GM21737 (cell line): Measurements from ENCODE around the gene U2SURP.
"Not testable (repeated sequence)": the region's sequence is repeated elsewhere in the genome, so short reads cannot be mapped to it uniquely, and the experiment has no call there.

Experiments used
- ATAC-seq: cut with Tn5 transposase; IDR thresholded peaks from one replicate; pipeline ENCODE4 v1.9.1; 2021; ENCODE audit warnings: mild to moderate bottlenecking, moderate library complexity; ENCODE audit not compliant: unreplicated experiment

U2SURP gene

DNA sequence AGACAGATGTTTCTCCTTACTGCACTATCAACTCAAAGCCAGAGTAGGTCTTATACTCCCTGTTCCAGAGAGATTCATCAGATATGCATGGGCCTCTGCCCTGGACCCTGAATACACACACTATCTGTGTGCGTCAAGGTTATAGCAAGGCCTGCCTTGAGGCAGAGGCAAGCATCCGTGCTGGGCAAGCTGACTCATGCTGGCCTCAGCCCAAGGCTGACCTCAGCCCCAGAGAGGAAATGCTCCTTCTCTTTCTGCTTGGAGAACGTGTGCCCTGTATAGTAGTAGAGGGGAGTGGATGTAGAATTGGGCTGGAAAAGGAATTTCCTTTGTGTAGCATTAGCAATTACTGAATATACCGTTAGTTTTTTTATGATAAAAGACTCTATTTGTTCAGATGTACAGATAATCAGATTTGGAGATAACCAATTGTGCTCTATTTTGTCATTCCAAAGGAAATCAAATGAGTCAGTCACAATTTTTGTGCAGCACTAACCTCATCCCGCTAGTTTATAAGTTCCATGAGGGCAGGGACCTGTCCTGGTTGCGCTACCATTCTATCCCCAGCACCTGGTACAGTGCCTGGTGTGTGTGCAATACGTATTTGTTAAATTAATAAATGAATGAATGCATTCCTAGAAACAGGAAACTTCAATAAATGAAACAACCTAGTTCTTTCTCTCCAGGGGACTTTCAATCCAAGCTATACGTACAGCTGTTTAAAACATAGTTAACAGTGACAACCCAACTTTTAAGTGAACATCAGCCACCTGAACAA is 24.6 kb upstream of the U2SURP start:
- ATAC-seq = no peak

- no peak for ATAC-seq
These were observed 24.0 kb upstream of the U2SURP start for GRCh38 chr3:142977399-142977728.

DNA sequence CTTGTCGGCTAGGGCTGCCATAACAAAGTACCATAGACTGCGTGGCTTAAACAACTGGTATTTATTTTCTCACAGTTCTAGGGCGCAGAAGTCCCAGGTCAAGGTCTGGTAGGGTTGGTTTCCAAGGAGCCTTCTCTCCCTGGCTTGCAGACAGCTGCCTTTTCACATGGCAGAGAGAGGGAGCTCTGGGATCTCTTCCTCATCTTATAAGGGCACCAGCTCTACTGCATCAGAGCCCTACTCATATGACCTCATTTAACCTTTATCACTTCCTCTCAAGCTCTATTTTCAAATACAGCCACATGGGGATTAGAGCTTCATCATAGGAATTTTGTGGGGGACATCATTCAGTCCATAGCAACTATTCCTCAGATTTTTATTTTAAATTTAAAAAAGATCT is 20.3 kb upstream of the U2SURP start:
- ATAC-seq = no peak

DNA sequence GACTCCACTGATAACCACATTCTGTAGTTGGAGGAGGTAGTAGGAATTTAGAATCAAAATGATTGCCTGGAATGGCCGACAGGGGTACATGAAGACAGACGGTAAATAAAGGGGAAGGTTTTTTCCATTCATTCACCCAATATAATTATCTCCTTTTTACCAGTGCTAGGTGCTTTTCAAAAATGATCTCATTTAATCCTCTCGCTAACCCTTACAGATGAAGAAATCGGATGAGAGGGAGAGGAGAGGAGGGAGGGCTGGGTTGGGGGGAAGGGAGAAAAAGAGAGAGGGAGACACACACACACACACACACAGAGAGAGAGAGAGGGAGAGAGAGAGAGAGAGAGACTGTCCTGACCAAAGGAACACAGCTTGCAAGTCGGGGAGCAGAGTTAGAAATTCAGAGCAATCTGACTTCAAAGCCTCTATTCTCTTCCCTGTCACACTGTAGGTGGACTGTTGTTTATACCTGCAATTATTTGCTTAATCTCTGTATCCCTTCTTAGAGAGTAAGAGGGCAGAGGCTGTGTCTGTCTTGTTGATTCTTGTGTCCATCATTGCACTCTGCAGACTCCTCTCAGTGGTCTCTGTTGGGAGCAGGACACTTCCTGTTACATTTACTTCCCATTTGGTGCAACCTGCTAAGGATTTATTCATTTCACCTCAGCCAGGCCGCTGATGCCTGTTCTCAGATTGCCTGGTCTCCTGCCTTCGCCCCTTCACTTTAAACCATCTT is 19.2 kb upstream of the U2SURP start:
- no peak for ATAC-seq

GRCh38 chr3:142983318-142983717 is 18.1 kb upstream of the U2SURP start:
- ATAC-seq = no peak

GRCh38 chr3:142984255-142984654 is 17.1 kb upstream of the U2SURP start:
- ATAC-seq = no peak

- ATAC-seq = no peak
These were observed 14.2 kb upstream of the U2SURP start for GRCh38 chr3:142987080-142987700.

DNA sequence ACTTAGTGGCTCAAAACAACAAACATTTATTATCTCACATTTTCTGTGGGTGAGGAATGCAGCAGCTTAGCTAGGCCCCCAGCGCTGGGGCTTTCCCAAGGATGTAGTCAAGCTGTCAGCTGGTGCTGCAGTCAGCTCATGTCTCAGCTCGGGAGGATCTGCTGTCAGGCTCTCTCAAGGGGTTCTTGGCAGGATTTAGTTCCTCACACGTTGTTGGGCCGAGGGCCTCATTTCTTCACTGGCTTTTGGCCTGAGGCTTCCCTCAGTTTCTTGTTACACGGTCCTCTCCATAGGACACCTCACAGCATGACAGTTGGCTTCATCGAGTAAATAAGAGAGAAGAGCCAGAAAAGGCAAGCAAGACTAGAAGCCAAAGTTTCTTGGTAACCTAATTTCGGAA is 13.7 kb upstream of the U2SURP start:
- no peak for ATAC-seq

- not testable (repeated sequence) for ATAC-seq
These were observed 13.1 kb upstream of the U2SURP start for GRCh38 chr3:142988221-142988620.

DNA sequence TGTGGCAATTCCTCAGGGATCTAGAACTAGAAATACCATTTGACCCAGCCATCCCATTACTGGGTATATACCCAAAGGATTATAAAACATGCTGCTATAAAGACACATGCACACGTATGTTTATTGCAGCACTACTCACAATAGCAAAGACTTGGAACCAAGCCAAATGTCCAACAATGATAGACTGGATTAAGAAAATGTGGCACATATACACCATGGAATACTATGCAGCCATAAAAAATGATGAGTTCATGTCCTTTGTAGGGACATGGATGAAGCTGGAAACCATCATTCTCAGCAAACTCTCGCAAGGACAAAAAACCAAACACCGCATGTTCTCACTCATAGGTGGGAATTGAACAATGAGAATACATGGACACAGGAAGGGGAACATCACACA is 12.5 kb upstream of the U2SURP start:
- not testable (repeated sequence) for ATAC-seq

GRCh38 chr3:142990721-142991120 is 10.6 kb upstream of the U2SURP start:
- ATAC-seq = no peak

GRCh38 chr3:142992323-142992722 is 9.0 kb upstream of the U2SURP start:
- ATAC-seq = no peak

GRCh38 chr3:142993958-142994442 is 7.4 kb upstream of the U2SURP start:
- ATAC-seq = peak; percentile 71

DNA sequence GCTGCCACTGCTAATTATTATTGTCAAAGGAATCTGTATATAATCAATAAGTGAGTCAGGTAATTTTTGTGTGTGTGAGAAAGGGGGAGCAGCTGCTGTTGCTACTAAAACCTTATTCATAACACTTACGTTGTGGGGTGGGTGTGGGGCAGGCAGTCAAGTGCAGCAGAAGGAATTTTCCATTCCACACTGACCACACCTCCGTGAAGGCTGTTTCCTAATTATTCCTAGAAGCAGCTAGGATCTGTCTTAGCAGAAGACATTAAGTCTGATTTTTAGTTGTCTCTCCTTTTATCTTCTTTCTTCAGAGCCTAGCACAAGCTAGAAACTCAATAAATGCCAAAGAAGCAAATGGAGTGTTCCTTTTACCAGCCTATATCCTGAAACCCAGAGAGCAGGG is 4.0 kb upstream of the U2SURP start:
- no peak for ATAC-seq

DNA sequence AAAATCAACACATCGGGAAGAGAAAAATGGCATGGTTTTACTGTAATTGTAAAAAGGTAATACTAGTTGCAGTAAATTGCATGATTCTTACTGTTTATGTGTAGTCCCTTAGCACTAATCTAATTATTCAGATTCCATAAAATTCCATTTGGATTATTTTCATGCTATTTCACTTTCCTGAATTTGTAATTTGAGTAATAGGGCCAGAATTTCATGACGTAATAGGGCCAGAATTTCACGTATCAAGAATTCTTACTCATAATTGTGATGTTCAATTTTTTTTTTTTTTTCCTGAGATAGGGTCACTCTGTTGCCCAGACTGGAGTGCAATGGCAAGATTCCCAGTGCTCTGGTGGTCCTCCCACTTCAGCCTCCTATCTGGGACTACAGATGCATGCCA is 2.9 kb upstream of the U2SURP start:
- ATAC-seq = no peak

- ATAC-seq = no peak
These were observed 1.5 kb upstream of the U2SURP start for GRCh38 chr3:142999881-143000280.

DNA sequence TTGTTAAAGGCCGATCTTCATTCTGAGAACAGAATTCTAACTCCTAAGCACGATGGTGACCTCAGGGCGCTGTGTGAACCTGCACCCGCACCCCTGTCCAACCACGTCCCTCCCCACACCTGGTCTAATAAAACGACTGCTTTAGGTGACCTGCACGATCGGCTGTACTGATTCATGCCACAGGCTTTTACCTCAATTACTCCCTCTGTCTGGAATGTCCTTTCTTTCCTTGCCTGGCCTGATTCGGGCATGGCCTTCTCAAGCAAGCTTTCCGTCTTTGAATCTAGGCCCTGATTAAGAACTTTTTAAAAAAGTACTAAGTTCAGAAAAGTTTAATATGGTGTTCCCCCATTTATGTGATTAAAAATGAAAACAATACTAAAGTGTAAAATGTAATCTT is 842 bp upstream of the U2SURP start:
- ATAC-seq = no peak

DNA sequence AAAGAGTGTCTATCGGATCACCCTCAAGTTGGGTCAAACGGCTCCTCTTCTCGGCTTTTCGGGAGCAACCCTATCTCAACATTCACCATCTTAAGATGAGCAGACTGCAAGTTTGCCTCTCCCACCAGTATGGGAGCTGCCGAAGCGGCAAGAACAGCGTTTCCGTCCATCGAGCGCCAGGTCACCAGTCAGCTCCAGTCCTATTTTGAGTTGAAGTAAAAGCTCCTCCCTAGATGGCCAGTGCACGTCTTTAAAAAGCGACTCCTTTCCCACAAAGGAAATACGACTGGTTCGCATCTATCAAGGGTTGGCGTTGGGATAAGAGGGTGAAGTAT is 369 bp upstream of the U2SURP start:
- peak; percentile 74 for ATAC-seq

GRCh38 chr3:143002083-143002712 is 828 bp downstream of the U2SURP start:
- peak; percentile 25 for ATAC-seq

- no peak for ATAC-seq
These were observed 1.4 kb downstream of the U2SURP start for GRCh38 chr3:143002727-143003126.

DNA sequence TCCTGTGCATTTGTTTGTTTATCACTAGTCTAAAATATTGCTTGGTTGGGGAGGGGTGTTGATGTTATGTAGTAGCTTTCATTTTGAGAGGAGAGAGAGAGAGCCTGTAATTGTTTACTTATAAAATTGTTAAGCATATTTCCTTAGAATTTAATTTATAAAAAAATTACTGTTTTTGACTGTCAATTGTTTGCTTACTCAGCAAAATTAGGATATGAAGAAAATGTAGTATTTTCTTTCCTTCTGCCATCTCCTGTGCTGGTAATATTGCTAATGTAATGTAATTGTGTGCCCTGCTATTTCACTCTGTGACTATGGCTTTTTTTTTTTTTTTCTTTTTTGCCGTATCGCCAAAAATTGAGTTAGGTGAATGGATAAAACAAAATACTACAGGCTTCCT is 3.5 kb downstream of the U2SURP start:
- ATAC-seq = no peak

GRCh38 chr3:143010024-143010423 is 8.7 kb downstream of the U2SURP start:
- no peak for ATAC-seq
